CD14-positive monocyte (primary cell): ENCODE data around the gene KREMEN1. TPM values are rescaled to one million over a fixed set of nuclear protein-coding genes. Genes with fewer than 3 reads are reported as not detected.

Source experiments
- DNase-seq, 3 donors: peaks; one replicate each; pipeline ENCODE4 v3.0.0-alpha.2; 2011 to 2022
- H2AFZ ChIP-seq: 2 replicates; pipeline ENCODE4 v1.6.0; 2012; ENCODE audit warnings: mild to moderate bottlenecking, low read depth, low read length, inconsistent platforms; ENCODE audit not compliant: insufficient read depth, poor library complexity, severe bottlenecking
- H3K27ac ChIP-seq, 2 donors: 1 replicate in 1 of 2; 2 replicates in 1 of 2; pipeline ENCODE4 v1.5.1; 2012 to 2013; ENCODE audit warnings: low read length in 2 of 2, control low read depth in 1 of 2, inconsistent platforms in 1 of 2, low read depth in 1 of 2, mild to moderate bottlenecking in 1 of 2
- H3K27me3 ChIP-seq, 2 donors: one replicate each; pipeline versions ENCODE4 v1.6.0 to v1.6.1; 2011 to 2013; ENCODE audit warnings: low read length in 2 of 2; ENCODE audit not compliant: control insufficient read depth in 2 of 2, insufficient read depth in 2 of 2
- H3K36me3 ChIP-seq, 2 donors: replicated peaks in 1 of 2; 1 replicate in 1 of 2; 2 replicates in 1 of 2; pipeline versions ENCODE4 v1.5.1 to v1.6.1; 2012 to 2013; ENCODE audit warnings: low read length in 2 of 2, control low read depth in 1 of 2, inconsistent platforms in 1 of 2, mild to moderate bottlenecking in 1 of 2; ENCODE audit not compliant: insufficient read depth in 2 of 2, control insufficient read depth in 1 of 2
- H3K4me1 ChIP-seq, 2 donors: 1 replicate in 1 of 2; 2 replicates in 1 of 2; pipeline versions ENCODE4 v1.5.1 to v1.6.1; 2012 to 2013; ENCODE audit warnings: low read length in 2 of 2, control low read depth in 1 of 2, inconsistent platforms in 1 of 2, mild to moderate bottlenecking in 1 of 2, moderate library complexity in 1 of 2; ENCODE audit not compliant: insufficient read depth in 2 of 2, control insufficient read depth in 1 of 2
- H3K4me2 ChIP-seq: replicated peaks from 2 replicates; pipeline ENCODE3; 2012; ENCODE audit warnings: low read length, moderate library complexity, mild to moderate bottlenecking; ENCODE audit not compliant: poor library complexity, severe bottlenecking; ENCODE audit errors: extremely low read depth
- H3K4me3 ChIP-seq, 3 experiments: fragments of 200-600 bp in 1 of 3; sonication (generic) in 1 of 3; replicated peaks in 1 of 3; 1 replicate in 2 of 3; 2 replicates in 1 of 3; pipeline ENCODE4 v1.5.1; 2011 to 2013; ENCODE audit warnings: low read length in 3 of 3, mild to moderate bottlenecking in 3 of 3, control low read depth in 2 of 3, low read depth in 2 of 3, inconsistent platforms in 1 of 3, moderate library complexity in 1 of 3
- H3K79me2 ChIP-seq: 2 replicates; pipeline ENCODE4 v1.6.0; 2012; ENCODE audit warnings: mild to moderate bottlenecking, control low read depth, inconsistent platforms, low read length, moderate library complexity; ENCODE audit not compliant: insufficient read depth
- H3K9ac ChIP-seq: 2 replicates; pipeline ENCODE4 v1.6.0; 2017; ENCODE audit warnings: low read length, mild to moderate bottlenecking; ENCODE audit not compliant: insufficient read depth, poor library complexity, severe bottlenecking
- H3K9me3 ChIP-seq, 2 donors: replicated peaks in 1 of 2; 1 replicate in 1 of 2; 2 replicates in 1 of 2; pipeline versions ENCODE4 v1.5.1 to v1.6.1; 2012 to 2013; ENCODE audit warnings: low read length in 2 of 2, control low read depth in 1 of 2; ENCODE audit not compliant: control insufficient read depth in 1 of 2, insufficient read depth in 1 of 2
- H4K20me1 ChIP-seq: 2 replicates; pipeline ENCODE4 v1.6.0; 2012; ENCODE audit warnings: mild to moderate bottlenecking, low read length, control low read depth, moderate library complexity; ENCODE audit not compliant: insufficient read depth
- H3K27ac Mint-ChIP-seq, 7 donors: one replicate each; pipeline ENCODE4 v1.8.0; 2020; ENCODE audit warnings: mild to moderate bottlenecking in 7 of 7, mixed read lengths in 7 of 7, moderate library complexity in 6 of 7, inconsistent platforms in 2 of 7
- H3K27me3 Mint-ChIP-seq, 3 donors: one replicate each; pipeline ENCODE4 v1.8.0; 2021 to 2022; ENCODE audit warnings: low read depth in 3 of 3, mild to moderate bottlenecking in 3 of 3, mixed read lengths in 3 of 3, moderate library complexity in 3 of 3, inconsistent platforms in 1 of 3
- H3K36me3 Mint-ChIP-seq, 2 donors: one replicate each; pipeline ENCODE4 v1.8.0; 2020; ENCODE audit warnings: mixed read lengths in 2 of 2, inconsistent platforms in 1 of 2, mild to moderate bottlenecking in 1 of 2
- H3K4me1 Mint-ChIP-seq: one replicate; pipeline ENCODE4 v1.8.0; 2020; ENCODE audit warnings: mild to moderate bottlenecking, mixed read lengths
- H3K4me3 Mint-ChIP-seq, 2 donors: one replicate each; pipeline ENCODE4 v1.8.0; 2020; ENCODE audit warnings: mild to moderate bottlenecking in 2 of 2, mixed read lengths in 2 of 2, moderate library complexity in 1 of 2
- H3K9me3 Mint-ChIP-seq, 7 donors: one replicate each; pipeline ENCODE4 v1.8.0; 2020 to 2022; ENCODE audit warnings: mixed read lengths in 7 of 7, mild to moderate bottlenecking in 6 of 7, moderate library complexity in 6 of 7, inconsistent platforms in 2 of 7
- WGBS: methylation state at CpG from one replicate; pipeline ENCODE4 v1.1.5; 2013; ENCODE audit warnings: missing lambda C conversion rate; ENCODE audit not compliant: insufficient coverage; 5-methylcytosine and 5-hydroxymethylcytosine counted together
- intact Hi-C, 2 donors: fragments of 100-400 bp; cut with micrococcal nuclease; formaldehyde crosslinking; loops; one replicate each; pipeline versions ENCODE4 v1.15.0 to v1.15.1; 2023
- polyA plus RNA-seq, 3 donors: library from polyadenylated mRNA; depleted of rRNA in 1 of 3; unstranded in 2 of 3; stranded (reverse) in 1 of 3; fragments of 300-500 nt in 2 of 3; fragments of >200 nt in 1 of 3; fragmentation: Illumina TruSeq in 2 of 3; gene quantifications; 1 replicate in 2 of 3; 2 replicates in 1 of 3; pipeline ENCODE4 v1.2.3, GENCODE V29; 2012 to 2021
- TF ChIP-seq, protein P1 (sequence below): fragments of 200-600 bp; IDR thresholded peaks from one replicate; pipeline ENCODE4 v1.8.0; 2022; ENCODE audit warnings: antibody characterized with exemption, mild to moderate bottlenecking

The KREMEN1 gene
- polyA plus RNA-seq, 3 donors = 0.47 to 1.6 (median 0.69) TPM

DNA sequence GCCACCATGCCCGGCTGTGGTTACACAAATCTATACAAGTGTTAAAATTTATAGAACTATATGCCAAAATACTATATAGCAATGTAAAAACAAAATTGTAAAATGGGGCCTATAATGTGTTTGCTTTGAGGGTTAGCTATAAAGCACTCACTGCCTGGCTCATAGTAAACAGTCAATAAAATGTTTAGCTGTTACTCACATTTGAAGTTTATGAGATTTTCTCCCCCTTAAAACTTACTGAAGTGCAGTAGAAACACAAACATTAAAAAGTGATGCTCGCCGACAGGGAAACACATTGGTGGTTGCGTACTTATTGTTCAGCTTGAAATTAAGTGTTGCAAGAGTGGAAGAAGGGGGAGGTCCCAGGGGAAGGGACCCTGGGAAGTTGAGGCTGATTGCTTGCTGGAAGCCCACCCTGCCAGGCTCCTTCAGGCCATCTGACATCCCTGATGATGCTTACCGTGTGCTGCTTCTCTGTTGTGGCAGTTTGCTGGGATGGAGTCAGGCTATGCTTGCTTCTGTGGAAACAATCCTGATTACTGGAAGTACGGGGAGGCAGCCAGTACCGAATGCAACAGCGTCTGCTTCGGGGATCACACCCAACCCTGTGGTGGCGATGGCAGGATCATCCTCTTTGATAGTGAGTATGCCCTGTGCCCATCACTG lies 52.1 kb downstream of the KREMEN1 start:
- Histone ChIP-seq H3K79me2 (no peaks in the 10 kb centered on the region), H4K20me1 (no peaks in the 10 kb centered on the region), H3K4me3 (no peak overlapping the region), H3K4me2 (no peak overlapping the region), H2AFZ (no peak overlapping the region), H3K27me3 (peaks cover 2 to 5% of the 10 kb centered on the region in 2 donors), H3K27ac (no peak overlapping the region), H3K9me3 (no peaks in the 10 kb centered on the region), H3K9ac (no peak overlapping the region), H3K36me3 (no peaks in the 10 kb centered on the region), H3K4me1 (no peaks in the 10 kb centered on the region)
- peaks cover 5 to 8% (median 5%) of the 10 kb centered on the region in 3 donors for H3K27me3 Mint-ChIP-seq
- H3K36me3 Mint-ChIP-seq = no peaks in the 10 kb centered on the region
- no peak overlapping the region for H3K4me3 Mint-ChIP-seq
- TF ChIP-seq, protein P1, sequence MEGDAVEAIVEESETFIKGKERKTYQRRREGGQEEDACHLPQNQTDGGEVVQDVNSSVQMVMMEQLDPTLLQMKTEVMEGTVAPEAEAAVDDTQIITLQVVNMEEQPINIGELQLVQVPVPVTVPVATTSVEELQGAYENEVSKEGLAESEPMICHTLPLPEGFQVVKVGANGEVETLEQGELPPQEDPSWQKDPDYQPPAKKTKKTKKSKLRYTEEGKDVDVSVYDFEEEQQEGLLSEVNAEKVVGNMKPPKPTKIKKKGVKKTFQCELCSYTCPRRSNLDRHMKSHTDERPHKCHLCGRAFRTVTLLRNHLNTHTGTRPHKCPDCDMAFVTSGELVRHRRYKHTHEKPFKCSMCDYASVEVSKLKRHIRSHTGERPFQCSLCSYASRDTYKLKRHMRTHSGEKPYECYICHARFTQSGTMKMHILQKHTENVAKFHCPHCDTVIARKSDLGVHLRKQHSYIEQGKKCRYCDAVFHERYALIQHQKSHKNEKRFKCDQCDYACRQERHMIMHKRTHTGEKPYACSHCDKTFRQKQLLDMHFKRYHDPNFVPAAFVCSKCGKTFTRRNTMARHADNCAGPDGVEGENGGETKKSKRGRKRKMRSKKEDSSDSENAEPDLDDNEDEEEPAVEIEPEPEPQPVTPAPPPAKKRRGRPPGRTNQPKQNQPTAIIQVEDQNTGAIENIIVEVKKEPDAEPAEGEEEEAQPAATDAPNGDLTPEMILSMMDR = no peak
- DNase-seq = no peak
- 93% methylated on average over 9 of the region's 10 CpGs for WGBS
- H3K27ac Mint-ChIP-seq = no peak overlapping the region
- intact Hi-C loops = no loop called here
- peaks cover 0 to 6% (median 4%) of the 10 kb centered on the region in 7 donors for H3K9me3 Mint-ChIP-seq
- H3K4me1 Mint-ChIP-seq = no peaks in the 10 kb centered on the region

DNA sequence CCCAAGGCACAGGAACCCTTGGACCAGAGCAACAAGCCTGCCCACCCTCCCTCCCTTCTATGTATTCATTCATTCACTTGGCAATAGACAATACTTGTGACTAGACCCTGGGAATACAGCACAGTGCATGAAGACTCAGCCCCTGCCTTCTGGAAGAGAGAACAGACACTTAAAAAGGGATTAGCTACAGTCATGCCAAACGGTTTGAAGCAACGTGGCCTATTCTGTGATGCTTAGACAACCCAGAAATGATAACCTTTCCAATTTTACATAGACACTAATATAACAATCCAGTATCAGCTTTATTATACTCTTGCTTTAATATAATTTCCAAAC lies 52.6 kb downstream of the KREMEN1 start:
- Mint-ChIP-seq H3K4me1 (no peaks in the 10 kb centered on the region), H3K9me3 (peaks cover 0 to 4% (median 1%) of the 10 kb centered on the region in 7 donors), H3K27me3 (peaks cover 2 to 5% (median 3%) of the 10 kb centered on the region in 3 donors), H3K36me3 (no peaks in the 10 kb centered on the region), H3K27ac (no peak overlapping the region), H3K4me3 (no peak overlapping the region)
- Histone ChIP-seq H3K27ac (no peak overlapping the region), H3K9ac (no peak overlapping the region), H3K27me3 (peaks cover 2 to 5% of the 10 kb centered on the region in 2 donors), H2AFZ (no peak overlapping the region), H3K4me1 (no peaks in the 10 kb centered on the region), H3K4me3 (no peak overlapping the region), H3K9me3 (no peaks in the 10 kb centered on the region), H3K79me2 (no peaks in the 10 kb centered on the region), H4K20me1 (no peaks in the 10 kb centered on the region), H3K36me3 (no peaks in the 10 kb centered on the region), H3K4me2 (no peak overlapping the region)
- WGBS = no CpG with 5 or more reads among the region's 2 CpGs
- intact Hi-C loops = no loop called here
- TF ChIP-seq, protein P1 = no peak
- no peak for DNase-seq
